Measurements from ENCODE around the gene PRR20G. TPM values are rescaled to one million over a fixed set of nuclear protein-coding genes. Genes with fewer than 3 reads are reported as not detected.
"Not testable (repeated sequence)": the region's sequence is repeated elsewhere in the genome, so short reads cannot be mapped to it uniquely, and the experiment has no call there.

PRR20G gene
- total RNA-seq, 1 donor from 2014 or later: not detected

- Histone ChIP-seq H3K27ac (no peak overlapping the region), H3K27me3 (no peaks in the 10 kb centered on the region), H3K36me3 (no peaks in the 10 kb centered on the region), H3K4me1 (no peaks in the 10 kb centered on the region), H3K4me3 (no peak overlapping the region), H3K9me3 (no peaks in the 10 kb centered on the region)
- no peak for TF ChIP-seq POLR2A (IDR thresholded peaks at IDR 0.05)
- TF ChIP-seq CTCF (IDR thresholded peaks at IDR 0.05): no peak
- no peak for TF ChIP-seq POLR2AphosphoS5 (IDR thresholded peaks at IDR 0.05; ENCODE audit: insufficient read depth in 1 of 2, low read depth in 1 of 2)
- intact Hi-C loops (cut with DNase I): no loop called here
- peak in 1 of 2 donors; percentile 79 for DNase-seq (ENCODE audit: extremely low spot score in 2 of 2)
These were observed 35.7 kb upstream of the PRR20G start for GRCh38 chr3:127323581-127323980.

GRCh38 chr3:127321371-127321770, 33.5 kb upstream of the PRR20G start:
- Histone ChIP-seq H3K4me1 (no peaks in the 10 kb centered on the region), H3K27ac (no peak overlapping the region), H3K4me3 (no peak overlapping the region), H3K36me3 (no peaks in the 10 kb centered on the region), H3K9me3 (no peaks in the 10 kb centered on the region), H3K27me3 (no peaks in the 10 kb centered on the region)
- no peak for DNase-seq (ENCODE audit: extremely low spot score in 2 of 2)
- TF ChIP-seq POLR2A (IDR thresholded peaks at IDR 0.05) (no peak), POLR2AphosphoS5 (IDR thresholded peaks at IDR 0.05; ENCODE audit: insufficient read depth in 1 of 2, low read depth in 1 of 2) (no peak), CTCF (IDR thresholded peaks at IDR 0.05) (no peak)
- intact Hi-C loops (cut with DNase I): no loop called here

GRCh38 chr3:127320529-127321121, 32.8 kb upstream of the PRR20G start:
- H3K4me3 ChIP-seq: no peak overlapping the region
- intact Hi-C loops (cut with DNase I): no loop called here
- no peak for DNase-seq (ENCODE audit: extremely low spot score in 2 of 2)
- TF ChIP-seq CTCF (IDR thresholded peaks at IDR 0.05) (no peak), POLR2A (IDR thresholded peaks at IDR 0.05) (no peak), POLR2AphosphoS5 (IDR thresholded peaks at IDR 0.05; ENCODE audit: insufficient read depth in 1 of 2, low read depth in 1 of 2) (no peak)
- no peak overlapping the region for H3K27ac ChIP-seq
- H3K36me3 ChIP-seq: no peaks in the 10 kb centered on the region
- no peaks in the 10 kb centered on the region for H3K27me3 ChIP-seq
- H3K4me1 ChIP-seq: no peaks in the 10 kb centered on the region
- no peaks in the 10 kb centered on the region for H3K9me3 ChIP-seq

GRCh38 chr3:127316685-127317084, 28.8 kb upstream of the PRR20G start:
- Histone ChIP-seq H3K27me3 (no peaks in the 10 kb centered on the region), H3K36me3 (no peaks in the 10 kb centered on the region), H3K4me3 (no peak overlapping the region), H3K4me1 (no peaks in the 10 kb centered on the region), H3K27ac (no peak overlapping the region), H3K9me3 (no peaks in the 10 kb centered on the region)
- intact Hi-C loops (cut with DNase I): no loop called here
- no peak for DNase-seq (ENCODE audit: extremely low spot score in 2 of 2)
- TF ChIP-seq CTCF (IDR thresholded peaks at IDR 0.05) (no peak), POLR2A (IDR thresholded peaks at IDR 0.05) (no peak), POLR2AphosphoS5 (IDR thresholded peaks at IDR 0.05; ENCODE audit: insufficient read depth in 1 of 2, low read depth in 1 of 2) (no peak)

GRCh38 chr3:127312818-127313217, 25.0 kb upstream of the PRR20G start:
- Histone ChIP-seq H3K4me3 (no peak overlapping the region), H3K4me1 (no peaks in the 10 kb centered on the region), H3K27me3 (no peaks in the 10 kb centered on the region), H3K9me3 (no peaks in the 10 kb centered on the region), H3K36me3 (no peaks in the 10 kb centered on the region), H3K27ac (no peak overlapping the region)
- no peak for TF ChIP-seq POLR2AphosphoS5 (IDR thresholded peaks at IDR 0.05; ENCODE audit: insufficient read depth in 1 of 2, low read depth in 1 of 2)
- no peak for TF ChIP-seq CTCF (IDR thresholded peaks at IDR 0.05)
- TF ChIP-seq POLR2A (IDR thresholded peaks at IDR 0.05): no peak
- intact Hi-C loops (cut with DNase I): no loop called here
- DNase-seq (ENCODE audit: extremely low spot score in 2 of 2): no peak

- intact Hi-C loops (cut with DNase I); H3K4me3 ChIP-seq; H3K9me3 ChIP-seq; H3K36me3 ChIP-seq; H3K4me1 ChIP-seq; H3K27ac ChIP-seq; DNase-seq (ENCODE audit: extremely low spot score in 2 of 2); H3K27me3 ChIP-seq: not testable (repeated sequence)
These were observed 21.0 kb upstream of the PRR20G start for GRCh38 chr3:127308821-127309220.

Data from vagina (tissue), 2 donors.